HL-60 (cell line): ENCODE results near the gene KRT78.

Experiments used
- DNase-seq, 2 experiments: peaks; one replicate each; pipeline ENCODE4 v3.0.0-alpha.2; 2010 to 2020; ENCODE audit warnings: low read depth in 1 of 2, low spot score in 1 of 2
- H3K27ac ChIP-seq: fragments of 250-450 bp; sonication (Bioruptor Pico); replicated peaks from 2 replicates; pipeline ENCODE4 v1.5.1; 2020; ENCODE audit warnings: mild to moderate bottlenecking, moderate library complexity
- H3K27me3 ChIP-seq: fragments of 250-450 bp; sonication (Bioruptor Pico); 2 replicates; pipeline ENCODE4 v1.5.1; 2021; ENCODE audit warnings: mild to moderate bottlenecking, moderate library complexity; ENCODE audit not compliant: insufficient read depth, poor library complexity, severe bottlenecking
- H3K4me3 ChIP-seq: replicated peaks from 2 replicates; pipeline ENCODE4 v1.5.1; 2011; ENCODE audit warnings: mild to moderate bottlenecking, control low read depth, low read length; ENCODE audit not compliant: insufficient read depth
- GABPA ChIP-seq: IDR thresholded peaks from 2 replicates; pipeline ENCODE4 v1.6.1; 2012; ENCODE audit warnings: low read depth
- POLR2AphosphoS5 ChIP-seq: IDR thresholded peaks from 2 replicates; pipeline ENCODE4 v1.6.1; 2012; ENCODE audit warnings: low read depth
- SPI1 ChIP-seq: IDR thresholded peaks from 2 replicates; pipeline ENCODE4 v1.6.1; 2012; ENCODE audit warnings: low read depth, mild to moderate bottlenecking, borderline replicate concordance
- TF ChIP-seq, protein P1 (sequence below): IDR thresholded peaks from one replicate; pipeline ENCODE4 v1.5.1; 2011; ENCODE audit warnings: low read length, control low read depth, inconsistent platforms; ENCODE audit not compliant: insufficient read depth
- TF ChIP-seq, protein P2 (sequence below): IDR thresholded peaks from 2 replicates; pipeline ENCODE4 v1.6.1; 2012; ENCODE audit warnings: low read depth; ENCODE audit not compliant: insufficient replicate concordance

Gene KRT78

DNA sequence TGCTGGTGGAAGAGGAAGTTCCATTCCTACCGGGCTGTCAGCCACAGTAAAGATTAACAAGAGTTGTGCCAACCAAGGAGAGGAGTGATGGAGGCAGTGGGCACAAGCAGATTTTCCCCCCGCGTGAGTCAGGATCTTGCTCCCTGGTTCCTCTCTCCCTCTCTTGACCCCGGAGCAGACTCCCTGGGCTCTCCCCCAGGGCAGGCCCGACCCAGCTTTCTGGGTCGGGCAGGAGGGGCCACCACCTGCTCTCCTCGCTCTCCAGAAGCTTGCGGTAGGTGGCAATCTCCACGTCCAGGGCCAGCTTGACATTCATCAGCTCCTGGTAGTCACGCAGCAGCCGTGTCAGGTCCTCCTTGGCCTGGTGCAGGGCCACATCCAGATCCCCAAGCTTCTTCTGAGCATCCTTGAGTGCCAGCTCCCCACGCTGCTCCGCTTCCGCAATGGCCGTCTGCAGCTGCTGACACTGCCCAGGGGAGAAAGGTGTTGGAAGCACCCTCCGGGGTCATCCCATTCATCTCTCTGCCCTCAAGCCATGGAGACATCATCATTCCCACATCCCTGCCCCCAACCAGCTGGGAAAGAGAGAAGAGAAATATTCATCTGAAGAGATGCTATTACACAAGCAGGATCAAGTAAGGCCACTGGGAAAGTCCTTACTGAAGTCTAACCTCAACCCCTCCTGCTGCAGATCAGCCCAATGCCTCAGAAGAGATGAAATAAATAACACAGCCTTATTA, 25.9 kb downstream of the KRT78 start:
- DNase-seq, result no peak
- Histone ChIP-seq H3K27ac (no peak overlapping the region), H3K27me3 (peaks cover 2% of the 10 kb centered on the region), H3K4me3 (no peak overlapping the region)
- TF ChIP-seq, protein P1, sequence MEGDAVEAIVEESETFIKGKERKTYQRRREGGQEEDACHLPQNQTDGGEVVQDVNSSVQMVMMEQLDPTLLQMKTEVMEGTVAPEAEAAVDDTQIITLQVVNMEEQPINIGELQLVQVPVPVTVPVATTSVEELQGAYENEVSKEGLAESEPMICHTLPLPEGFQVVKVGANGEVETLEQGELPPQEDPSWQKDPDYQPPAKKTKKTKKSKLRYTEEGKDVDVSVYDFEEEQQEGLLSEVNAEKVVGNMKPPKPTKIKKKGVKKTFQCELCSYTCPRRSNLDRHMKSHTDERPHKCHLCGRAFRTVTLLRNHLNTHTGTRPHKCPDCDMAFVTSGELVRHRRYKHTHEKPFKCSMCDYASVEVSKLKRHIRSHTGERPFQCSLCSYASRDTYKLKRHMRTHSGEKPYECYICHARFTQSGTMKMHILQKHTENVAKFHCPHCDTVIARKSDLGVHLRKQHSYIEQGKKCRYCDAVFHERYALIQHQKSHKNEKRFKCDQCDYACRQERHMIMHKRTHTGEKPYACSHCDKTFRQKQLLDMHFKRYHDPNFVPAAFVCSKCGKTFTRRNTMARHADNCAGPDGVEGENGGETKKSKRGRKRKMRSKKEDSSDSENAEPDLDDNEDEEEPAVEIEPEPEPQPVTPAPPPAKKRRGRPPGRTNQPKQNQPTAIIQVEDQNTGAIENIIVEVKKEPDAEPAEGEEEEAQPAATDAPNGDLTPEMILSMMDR, result no peak
- TF ChIP-seq, protein P2, sequence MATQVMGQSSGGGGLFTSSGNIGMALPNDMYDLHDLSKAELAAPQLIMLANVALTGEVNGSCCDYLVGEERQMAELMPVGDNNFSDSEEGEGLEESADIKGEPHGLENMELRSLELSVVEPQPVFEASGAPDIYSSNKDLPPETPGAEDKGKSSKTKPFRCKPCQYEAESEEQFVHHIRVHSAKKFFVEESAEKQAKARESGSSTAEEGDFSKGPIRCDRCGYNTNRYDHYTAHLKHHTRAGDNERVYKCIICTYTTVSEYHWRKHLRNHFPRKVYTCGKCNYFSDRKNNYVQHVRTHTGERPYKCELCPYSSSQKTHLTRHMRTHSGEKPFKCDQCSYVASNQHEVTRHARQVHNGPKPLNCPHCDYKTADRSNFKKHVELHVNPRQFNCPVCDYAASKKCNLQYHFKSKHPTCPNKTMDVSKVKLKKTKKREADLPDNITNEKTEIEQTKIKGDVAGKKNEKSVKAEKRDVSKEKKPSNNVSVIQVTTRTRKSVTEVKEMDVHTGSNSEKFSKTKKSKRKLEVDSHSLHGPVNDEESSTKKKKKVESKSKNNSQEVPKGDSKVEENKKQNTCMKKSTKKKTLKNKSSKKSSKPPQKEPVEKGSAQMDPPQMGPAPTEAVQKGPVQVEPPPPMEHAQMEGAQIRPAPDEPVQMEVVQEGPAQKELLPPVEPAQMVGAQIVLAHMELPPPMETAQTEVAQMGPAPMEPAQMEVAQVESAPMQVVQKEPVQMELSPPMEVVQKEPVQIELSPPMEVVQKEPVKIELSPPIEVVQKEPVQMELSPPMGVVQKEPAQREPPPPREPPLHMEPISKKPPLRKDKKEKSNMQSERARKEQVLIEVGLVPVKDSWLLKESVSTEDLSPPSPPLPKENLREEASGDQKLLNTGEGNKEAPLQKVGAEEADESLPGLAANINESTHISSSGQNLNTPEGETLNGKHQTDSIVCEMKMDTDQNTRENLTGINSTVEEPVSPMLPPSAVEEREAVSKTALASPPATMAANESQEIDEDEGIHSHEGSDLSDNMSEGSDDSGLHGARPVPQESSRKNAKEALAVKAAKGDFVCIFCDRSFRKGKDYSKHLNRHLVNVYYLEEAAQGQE, result no peak
- TF ChIP-seq GABPA (no peak), SPI1 (no peak), POLR2AphosphoS5 (no peak)

DNA sequence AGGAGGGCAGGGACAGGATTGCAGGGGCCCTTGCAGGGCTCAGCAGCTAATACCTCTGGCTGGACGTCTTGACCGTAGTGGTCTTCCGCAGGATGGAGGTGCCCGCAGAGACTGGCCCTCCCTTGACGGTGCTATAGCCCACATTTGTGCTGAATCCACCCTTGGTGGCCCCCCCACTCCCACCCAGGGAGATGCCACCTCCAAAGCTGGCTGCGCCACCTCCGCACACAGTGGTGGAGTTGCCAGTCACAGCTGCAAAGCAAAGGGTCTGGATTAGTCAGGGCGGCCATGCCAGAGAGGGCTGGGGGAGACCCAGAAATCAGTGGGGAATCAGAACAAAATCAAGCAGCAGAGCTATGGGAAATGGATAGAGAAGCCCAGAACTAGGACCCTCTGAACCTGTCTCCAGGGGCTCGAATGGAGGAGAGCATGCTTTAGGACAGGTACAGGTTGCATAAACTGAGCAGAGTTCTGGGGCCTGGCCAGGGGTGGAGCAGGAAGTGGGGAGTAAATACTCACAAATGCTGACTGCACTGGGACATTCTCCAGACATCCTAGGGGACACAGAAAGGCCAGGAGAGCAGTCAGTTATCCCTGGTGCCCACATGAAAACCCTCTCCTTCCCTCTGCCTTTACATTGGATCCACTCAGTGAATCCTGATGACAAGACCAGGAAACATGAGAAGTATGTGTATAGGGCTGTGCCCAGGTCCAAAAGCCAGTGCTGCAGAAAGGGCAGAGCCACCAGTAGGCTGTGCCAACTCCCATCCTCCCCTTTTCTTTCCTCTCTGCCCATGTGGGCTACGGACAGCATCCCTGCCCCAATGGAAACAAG, 26.8 kb downstream of the KRT78 start:
- H3K27me3 ChIP-seq, result peaks cover 2% of the 10 kb centered on the region

More for the DNA sequence above, 26.8 kb downstream of the KRT78 start:
- no peak for DNase-seq
- no peak overlapping the region for H3K27ac ChIP-seq
- TF ChIP-seq, protein P1, result no peak
- TF ChIP-seq POLR2AphosphoS5 (no peak), SPI1 (no peak), GABPA (no peak)
- TF ChIP-seq, protein P2, result no peak
- H3K4me3 ChIP-seq, result no peak overlapping the region
